Right hindlimb (tissue), 1 donor: Measurements from ENCODE around the gene HES5.

Experiments used
- DNase-seq: peaks from one replicate; pipeline ENCODE4 v3.0.0-alpha.2; 2018

The HES5 gene

GRCh38 chr1:2514863-2515762, 14.9 kb downstream of the HES5 start:
- no peak for DNase-seq

GRCh38 chr1:2513939-2514652, 16.0 kb downstream of the HES5 start:
- DNase-seq, result no peak

DNA sequence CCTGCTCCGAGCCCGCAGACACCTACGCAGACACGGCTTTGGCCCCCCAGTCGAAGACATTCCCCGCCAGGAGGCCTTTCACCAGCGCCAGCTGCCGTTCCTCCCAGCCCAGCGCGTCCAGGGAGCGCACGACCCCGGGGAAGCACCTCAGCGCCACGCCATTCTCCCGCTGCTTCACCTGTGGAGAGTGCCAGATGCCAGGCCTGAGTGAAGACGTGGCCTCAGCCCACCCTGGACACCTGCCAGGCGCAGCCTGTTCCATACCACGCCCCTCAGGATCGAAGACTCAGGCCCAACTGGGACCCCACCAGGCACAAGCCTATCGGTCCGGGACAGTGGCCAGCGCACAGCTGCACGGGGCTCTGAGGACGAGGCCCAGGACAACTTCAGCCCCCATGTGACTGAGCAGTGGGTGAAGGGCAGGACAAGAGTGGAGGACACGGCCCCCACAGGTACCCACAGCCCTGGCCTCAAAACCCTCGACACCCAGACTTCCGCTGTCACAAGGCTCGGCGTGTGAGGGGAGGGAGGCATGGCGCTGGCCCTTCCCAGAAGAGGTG, 17.1 kb downstream of the HES5 start:
- no peak for DNase-seq

GRCh38 chr1:2510366-2511155, 19.5 kb downstream of the HES5 start:
- no peak for DNase-seq

DNA sequence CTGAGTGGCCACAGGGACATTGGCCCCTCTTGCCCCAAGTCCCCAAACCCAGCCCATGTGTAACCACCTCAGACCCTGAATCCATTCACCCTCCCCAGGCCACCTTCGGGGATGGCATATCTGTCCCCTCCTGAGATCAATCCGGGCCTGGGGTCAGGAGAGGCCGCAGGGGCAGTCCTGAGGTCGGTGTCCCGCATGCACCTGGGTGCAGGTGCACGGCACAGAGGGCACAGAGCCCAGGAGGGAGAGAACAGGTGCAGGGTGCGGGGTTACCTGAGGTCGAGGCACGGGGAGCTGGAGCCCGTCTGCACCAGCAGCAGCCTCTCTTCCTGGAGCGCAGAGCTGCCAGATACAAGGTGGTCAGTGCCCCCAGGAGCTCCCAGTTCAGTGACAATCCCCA, 20.5 kb downstream of the HES5 start:
- DNase-seq, result no peak

- DNase-seq, result no peak
These were observed 21.3 kb downstream of the HES5 start for GRCh38 chr1:2508751-2509150.

- no peak for DNase-seq
These were observed 21.9 kb downstream of the HES5 start for GRCh38 chr1:2508180-2508579.

- DNase-seq, result no peak
These were observed 22.3 kb downstream of the HES5 start for GRCh38 chr1:2507744-2508155.

GRCh38 chr1:2506901-2507565, 23.0 kb downstream of the HES5 start:
- DNase-seq, result no peak

DNA sequence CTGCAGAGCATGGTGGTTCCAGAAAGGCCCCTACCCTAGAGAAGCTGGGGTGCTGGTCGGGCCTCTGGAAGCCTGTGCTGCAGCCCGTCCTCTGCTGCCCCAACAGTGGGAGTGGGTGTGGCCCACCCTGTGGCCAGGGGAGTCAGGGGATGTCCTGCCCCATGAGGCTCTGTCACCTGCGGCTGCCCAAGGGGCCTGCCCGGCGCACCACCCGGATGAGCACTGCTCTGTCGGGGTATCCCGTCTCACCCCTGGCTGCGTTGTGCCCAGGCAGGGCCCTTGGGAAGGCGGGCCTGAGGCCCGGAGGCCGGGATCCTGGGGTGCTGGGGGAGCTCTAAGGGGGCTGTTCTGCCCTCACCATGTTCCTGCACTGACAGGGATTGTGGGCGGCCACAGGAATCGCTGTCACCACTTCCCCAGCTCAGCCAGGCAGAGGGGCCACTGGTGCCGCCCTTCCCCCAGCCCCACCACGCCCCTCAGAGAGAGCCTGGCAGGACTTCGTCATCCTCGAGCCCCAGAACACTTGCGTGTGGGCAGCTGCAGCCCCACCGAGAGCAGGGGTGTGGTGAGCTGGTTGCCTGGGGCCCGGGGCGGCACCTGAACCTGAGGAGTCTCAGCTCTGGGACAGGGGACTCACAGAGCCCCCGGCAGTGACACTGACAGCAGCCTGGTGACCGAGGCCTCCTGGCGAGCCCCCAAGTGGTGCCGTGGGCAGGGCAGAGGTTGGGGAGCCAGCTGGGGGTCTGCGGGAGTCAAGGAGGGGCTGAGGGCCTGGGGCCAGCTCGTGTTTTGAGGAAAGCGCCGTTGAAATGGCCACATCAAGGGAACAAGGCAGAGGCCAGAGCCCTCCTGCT, 23.8 kb downstream of the HES5 start:
- no peak for DNase-seq

GRCh38 chr1:2505461-2505994, 24.5 kb downstream of the HES5 start:
- DNase-seq, result no peak

DNA sequence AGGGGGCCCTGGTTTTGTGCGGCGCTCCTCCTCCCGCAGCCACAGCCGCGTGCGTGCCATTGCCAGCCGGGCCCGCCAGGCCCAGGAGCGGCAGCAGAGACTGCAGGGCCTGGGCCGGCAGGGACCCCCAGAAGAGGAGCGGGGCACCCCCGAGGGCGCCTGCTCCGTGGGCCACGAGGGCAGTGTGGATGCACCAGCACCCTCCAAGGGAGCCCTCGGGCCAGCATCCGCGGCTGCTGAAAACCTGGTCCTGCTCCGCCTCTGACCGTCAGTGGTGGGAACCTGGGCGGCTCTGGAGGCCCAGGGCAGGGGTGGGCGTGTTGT, 25.2 kb downstream of the HES5 start:
- no peak for DNase-seq

- no peak for DNase-seq
These were observed 25.7 kb downstream of the HES5 start for GRCh38 chr1:2504225-2504948.

- no peak for DNase-seq
These were observed 26.4 kb downstream of the HES5 start for GRCh38 chr1:2503554-2504224.

DNA sequence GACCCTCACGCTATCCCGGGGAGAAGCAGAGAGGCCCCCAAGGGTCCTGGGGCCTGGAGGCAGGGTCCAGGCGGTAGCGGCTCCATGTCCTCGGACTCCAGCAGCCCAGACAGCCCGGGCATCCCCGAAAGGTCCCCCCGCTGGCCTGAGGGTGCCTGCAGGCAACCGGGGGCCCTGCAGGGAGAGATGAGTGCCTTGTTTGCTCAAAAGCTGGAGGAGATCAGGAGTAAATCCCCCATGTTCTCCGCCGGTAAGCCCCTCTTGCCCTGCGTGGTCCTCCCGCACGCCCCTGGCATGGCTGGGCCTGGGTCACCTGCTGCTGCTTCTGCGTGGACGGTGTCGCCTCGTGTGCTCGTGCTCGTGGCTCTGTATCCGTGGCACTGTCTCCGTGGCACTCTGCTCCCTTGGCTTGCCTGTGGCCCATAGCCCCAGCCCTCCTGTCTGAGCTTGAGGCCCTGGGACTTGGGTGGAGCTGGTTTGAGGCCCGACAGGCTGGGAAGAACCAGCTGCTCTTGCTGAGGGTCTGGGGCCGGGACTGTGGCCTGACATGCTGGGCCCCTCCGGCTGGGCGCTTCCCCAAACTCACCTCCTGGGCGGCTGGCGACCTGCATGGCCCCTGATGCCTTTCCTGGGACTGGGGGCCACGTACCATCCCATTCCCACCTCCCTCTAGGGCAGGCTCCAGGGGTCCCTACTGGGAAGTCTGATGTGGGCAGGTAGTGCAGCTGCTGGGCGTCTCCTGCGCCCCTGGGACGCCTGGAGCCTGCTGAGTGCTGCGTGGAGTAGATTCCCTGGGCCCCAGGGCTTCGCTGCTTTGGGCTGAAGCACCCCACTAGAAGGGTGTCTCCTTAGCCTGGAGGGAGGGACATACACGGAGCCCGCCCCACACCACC, 27.2 kb downstream of the HES5 start:
- no peak for DNase-seq

- no peak for DNase-seq
These were observed 27.9 kb downstream of the HES5 start for GRCh38 chr1:2502210-2502609.

DNA sequence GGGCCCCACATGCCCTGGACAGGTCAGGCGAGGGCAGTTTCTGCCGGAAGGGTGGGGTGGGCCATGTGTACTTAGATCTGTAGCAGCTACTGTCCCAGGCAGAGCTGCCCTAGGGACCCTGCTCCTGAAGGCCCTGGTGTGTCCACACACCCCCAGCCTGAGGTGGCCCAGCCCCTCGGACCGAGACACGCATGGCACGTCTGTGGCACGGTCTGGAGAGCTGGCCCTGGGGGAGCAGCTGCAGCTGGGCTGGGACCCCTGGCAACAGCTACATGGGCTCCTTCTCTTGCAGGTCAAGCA, 28.3 kb downstream of the HES5 start:
- no peak for DNase-seq

DNA sequence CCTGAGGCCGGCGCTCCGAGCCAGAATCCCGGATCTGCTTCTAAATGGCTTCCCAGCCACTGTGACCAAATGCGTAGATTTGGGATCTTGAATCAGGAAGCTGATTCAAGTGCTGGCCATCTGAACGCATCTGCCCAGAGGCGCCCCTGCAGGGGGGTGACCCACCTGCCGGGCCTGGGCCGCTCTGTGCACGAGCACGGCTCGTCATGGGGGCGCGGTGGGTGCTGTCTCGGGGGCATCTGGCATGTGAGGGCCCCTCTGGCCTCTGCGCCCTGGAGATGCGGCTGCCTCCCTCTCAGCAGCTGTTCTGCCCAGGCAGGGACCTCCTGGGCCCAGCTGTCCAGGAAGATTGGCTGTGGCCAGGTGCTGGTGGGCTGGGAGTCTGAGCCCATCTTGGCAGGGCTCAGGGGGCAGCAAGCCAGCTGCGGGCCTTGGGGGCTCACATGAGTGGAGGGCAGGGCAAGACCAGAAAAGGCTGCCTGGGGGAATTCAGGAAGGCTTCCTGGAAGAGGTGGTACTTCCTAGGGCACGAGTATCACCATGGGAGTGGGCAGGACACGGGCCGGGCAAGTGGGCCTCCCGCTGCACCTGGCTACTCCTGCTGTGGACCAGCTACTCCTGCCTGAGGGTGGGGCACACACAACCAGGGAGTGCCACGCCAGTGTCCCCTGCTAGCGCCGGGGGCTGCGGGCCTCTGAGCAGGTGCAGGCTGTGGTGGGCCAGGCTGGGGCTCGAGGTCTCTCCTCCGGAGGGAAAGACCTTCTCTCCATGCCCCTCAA, 28.8 kb downstream of the HES5 start:
- peak; percentile 77 for DNase-seq
